Endometrium (tissue), 2 donors: ENCODE data around the gene PPP4R3A.
"Not testable (repeated sequence)": the region's sequence is repeated elsewhere in the genome, so short reads cannot be mapped to it uniquely, and the experiment has no call there.

Source experiments
- FAIRE-seq: peaks from 2 replicates; lab custom pipeline; 2012; peaks lifted over from hg19 to GRCh38; lab: Jason Lieb, UNC
- donor health status: control.
- donor health status: control.

The PPP4R3A gene

DNA sequence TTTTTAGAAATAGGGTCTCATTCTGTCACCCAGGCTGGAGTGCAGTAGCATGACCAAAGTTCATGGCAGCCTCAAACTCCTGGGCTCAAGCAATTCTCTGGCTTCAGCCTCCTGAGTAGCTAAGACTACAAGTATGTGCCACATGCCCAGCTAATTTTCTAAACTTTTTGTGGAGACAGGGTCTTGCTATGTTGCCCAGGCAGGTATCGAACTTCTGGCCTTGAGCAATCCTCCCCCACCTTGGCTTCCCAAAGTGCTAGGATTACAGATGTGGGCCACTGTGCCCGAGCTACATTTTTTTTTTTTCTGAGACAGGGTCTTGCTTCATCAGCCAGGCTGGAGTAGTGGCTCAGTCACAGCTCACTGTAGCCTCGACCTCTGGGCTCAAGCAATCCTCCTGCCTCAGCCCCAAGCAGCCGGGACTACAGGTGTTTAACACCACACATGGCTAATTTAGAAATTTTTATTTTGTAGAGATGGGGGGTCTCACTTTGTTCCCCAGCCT lies 7.1 kb downstream of the PPP4R3A start:
- no peak for FAIRE-seq

DNA sequence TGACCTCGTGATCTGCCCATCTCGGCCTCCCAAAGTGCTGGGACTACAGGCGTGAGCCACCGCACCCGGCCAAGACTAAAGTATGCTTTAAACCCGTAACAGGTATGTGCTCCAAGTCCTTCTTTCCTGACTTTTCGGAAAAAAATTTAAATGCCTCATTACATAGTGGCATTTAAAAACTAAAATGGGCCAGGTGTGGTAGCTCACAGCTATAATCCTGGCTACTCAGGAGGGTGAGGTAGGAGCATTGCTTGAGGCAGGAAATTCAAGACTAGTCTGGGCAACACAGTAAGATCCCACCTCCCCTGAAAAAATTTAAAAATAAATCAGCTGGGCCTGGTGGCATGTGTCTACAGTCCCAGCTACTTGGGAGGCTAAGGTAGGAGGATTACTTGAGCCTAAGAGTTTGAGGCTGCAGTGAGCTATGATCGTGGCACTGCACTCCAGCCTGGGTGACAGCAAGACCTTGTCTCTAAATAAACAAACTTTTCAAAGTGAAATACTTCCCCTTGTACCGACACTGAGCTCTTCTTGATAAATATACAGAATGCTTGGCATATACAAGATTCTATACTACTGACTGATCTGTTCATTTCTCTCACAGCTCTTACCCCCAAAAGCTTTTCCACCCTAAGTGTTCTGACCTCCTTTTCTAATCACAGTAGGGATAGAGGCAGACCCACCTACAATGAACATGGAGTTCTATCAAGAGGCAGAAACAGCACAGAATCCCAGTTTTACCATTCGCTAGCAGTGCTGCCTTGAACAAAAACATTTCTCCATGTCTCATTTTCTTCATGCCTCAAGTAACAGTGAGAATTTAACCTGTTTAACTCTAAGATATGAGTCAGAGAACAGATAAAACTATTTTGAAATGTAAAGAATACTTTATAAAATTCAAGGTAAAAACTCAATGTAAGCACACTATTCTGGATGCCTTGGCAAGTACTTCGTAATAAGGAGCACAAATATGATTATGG lies 7.9 kb downstream of the PPP4R3A start:
- no peak for FAIRE-seq

DNA sequence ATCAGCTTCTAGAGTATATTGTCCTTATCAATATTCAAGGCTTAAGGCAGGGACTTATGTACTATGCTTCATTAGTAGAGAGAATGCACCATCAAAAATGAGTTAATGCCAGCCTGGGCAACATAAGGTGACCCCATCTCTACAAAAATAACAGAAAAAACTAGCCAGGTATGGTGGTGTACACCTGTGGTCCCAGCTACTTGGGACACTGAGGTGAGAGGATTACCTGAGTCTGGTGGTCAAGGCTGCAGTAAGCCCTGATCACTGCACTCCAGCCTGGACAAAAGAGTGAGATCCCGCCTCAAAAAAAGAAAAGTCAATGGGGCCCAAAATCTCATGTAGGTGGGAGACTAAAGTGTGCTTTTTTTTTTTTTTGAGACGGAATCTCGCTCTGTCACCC lies 8.8 kb downstream of the PPP4R3A start:
- FAIRE-seq: no peak

DNA sequence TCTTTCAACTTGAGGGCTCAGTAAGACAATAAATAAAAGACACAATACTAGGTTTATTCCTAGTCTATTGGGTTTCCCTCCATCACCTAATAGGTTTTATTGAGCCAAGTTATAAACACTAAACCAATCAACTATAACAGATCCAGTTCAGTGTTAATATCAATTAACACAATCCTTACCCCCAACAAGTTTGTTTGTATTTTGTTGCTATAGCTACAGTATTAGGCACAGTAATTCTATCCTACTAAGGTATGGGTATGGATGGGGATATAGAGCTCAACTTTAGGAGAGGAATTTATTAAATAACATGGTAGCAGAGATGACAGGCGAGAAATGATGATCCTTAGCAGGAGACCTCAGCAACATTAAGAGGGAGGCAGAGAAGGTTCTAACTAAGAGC lies 13.3 kb downstream of the PPP4R3A start:
- no peak for FAIRE-seq

DNA sequence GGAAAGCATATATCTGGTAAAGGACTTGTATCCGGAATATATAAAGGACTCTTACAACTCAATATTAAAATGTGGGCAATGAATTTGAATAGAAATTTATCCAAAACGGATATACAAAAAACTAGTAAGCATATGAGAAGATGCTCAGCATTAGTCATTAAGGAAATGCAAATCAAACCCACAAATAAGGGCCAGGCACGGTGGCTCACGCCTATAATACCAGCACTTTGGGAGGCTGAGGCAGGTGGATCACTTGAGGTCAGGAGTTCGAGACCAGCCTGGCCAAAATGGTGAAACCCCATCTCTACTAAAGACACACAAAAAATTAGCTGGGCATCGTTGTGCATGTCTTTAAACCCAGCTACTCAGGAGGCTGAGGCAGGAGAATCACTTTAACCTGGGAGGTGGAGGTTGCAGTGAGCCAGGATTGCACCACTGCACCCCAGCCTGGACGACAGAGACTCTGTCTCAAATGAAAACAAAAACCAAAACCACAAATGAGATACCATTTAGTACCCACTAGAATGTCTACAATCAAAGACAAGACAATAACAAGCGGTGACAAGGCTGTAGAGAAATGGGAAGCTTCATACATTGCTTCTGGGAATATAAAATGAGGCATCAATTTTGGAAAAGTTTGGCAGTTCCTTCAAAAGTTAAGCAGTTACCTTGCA lies 15.6 kb downstream of the PPP4R3A start:
- FAIRE-seq: not testable (repeated sequence)

- no peak for FAIRE-seq
Observed at GRCh38 chr14:91493169-91493568, 16.9 kb downstream of the PPP4R3A start.

GRCh38 chr14:91484744-91485143 lies 25.4 kb downstream of the PPP4R3A start:
- FAIRE-seq: no peak

DNA sequence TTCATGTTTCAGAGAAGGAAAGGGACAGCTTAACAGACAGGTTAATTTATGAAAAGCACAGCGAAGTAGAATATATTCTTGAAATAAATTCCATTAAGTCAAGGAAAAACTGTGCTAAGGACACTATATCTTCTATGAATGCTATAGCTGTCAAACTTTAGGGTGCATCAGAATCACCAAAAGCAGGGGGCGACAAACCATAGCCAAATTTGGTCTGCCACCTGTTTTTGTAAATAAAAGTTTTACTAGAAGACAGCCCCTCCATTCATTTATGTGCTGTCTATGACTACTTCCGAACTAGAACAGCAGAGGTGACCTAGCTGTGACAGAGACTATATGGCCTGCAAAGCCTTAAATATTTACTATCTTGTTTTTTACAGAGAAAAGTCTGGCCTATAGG lies 25.9 kb downstream of the PPP4R3A start:
- no peak for FAIRE-seq

GRCh38 chr14:91482263-91483013 lies 27.7 kb downstream of the PPP4R3A start:
- no peak for FAIRE-seq

- no peak for FAIRE-seq
Observed at GRCh38 chr14:91477388-91477787, 32.7 kb downstream of the PPP4R3A start.

DNA sequence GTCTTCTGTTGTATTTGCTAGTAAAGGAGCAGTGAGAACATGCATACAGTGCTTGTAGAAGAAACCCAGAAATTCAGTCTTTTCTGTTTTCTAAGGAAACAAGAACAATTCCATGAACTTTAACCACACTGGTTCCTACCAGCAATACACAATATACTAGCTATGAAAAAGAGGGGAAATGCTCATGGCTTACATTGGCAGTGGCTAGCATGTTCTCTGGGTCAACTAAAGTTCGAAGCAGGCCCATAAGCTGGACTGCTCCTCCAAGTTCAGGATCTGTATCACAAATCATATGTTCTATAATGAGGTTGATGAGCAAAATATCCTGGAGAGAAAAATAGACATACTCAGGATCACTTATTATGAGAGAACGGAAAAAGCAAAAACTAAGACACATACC lies 37.1 kb downstream of the PPP4R3A start:
- no peak for FAIRE-seq

DNA sequence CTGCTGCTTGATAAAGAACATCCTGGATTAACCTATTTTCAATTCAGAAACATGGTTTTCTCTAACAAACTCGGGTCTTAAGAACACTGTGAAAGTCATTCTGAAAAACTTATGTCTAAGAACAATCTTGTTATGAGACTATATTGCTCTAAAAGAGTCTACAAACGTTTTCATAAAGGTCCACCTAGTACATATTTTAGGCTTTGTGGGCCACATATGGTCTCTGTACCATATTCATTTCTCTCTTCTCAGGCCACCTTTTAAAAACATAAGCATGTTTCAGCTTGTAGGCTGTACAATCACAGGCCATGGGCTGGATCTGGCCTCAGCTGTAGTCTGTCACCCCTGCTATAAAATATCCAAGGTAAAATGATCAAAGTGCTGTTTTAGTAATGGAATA lies 39.9 kb downstream of the PPP4R3A start:
- FAIRE-seq: no peak

GRCh38 chr14:91466192-91466591 lies 43.9 kb downstream of the PPP4R3A start:
- FAIRE-seq: no peak

- no peak for FAIRE-seq
Observed at GRCh38 chr14:91464615-91465205, 45.4 kb downstream of the PPP4R3A start.

GRCh38 chr14:91458612-91459011 lies 51.5 kb downstream of the PPP4R3A start:
- FAIRE-seq: no peak

DNA sequence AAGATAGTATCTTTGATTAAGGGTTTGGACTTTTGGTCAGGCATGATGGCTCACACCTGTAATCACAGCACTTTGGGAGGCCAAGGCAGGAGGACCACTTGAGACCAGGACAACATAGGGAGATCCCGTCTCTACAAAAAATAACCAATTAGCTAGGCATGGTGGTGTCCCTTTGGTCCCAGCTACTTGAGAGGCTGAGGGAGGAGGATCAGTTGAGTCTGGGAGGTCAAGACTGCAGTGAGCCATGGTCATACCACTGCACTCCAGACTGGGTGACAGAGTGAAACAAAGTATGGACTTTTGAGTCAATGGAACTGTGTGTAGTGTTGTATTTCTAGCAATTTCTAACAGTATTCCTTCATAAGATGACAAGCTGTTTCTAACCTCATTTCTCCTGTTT lies 53.8 kb downstream of the PPP4R3A start:
- FAIRE-seq: no peak

- no peak for FAIRE-seq
Observed at GRCh38 chr14:91454580-91454979, 55.5 kb downstream of the PPP4R3A start.

- no peak for FAIRE-seq
Observed at GRCh38 chr14:91454155-91454554, 56.0 kb downstream of the PPP4R3A start.

GRCh38 chr14:91453744-91454143 lies 56.4 kb downstream of the PPP4R3A start:
- FAIRE-seq: no peak

DNA sequence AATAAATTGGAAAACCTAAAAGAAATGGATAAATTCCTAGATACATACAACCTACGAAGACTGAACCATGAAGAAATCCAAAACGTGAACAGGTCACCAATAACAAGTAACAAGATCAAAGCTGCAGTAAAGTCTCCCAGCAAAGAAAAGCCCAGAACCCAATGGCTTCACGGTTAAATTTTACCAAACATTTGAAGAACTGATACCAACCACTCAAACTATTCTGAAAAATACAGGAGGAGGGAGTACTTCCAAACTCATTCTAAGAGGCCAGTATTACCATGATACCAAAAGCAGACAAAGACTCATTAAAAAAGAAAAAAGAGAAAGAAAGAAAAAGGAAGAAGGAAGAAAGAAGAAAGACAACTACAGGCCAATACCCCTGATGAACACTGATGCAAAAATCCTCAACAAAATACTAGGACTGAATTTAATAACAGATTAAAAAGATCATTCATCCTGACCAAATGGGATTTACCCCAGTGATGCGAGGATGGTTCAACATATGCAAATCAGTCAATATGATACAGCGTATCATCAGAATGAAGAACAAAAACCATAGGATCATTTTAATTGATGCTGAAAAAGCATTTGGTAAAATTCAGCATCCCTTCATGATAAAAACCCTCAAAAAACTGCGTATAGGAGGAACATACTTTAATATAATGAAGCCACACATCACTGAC lies 65.6 kb downstream of the PPP4R3A start:
- FAIRE-seq: no peak

DNA sequence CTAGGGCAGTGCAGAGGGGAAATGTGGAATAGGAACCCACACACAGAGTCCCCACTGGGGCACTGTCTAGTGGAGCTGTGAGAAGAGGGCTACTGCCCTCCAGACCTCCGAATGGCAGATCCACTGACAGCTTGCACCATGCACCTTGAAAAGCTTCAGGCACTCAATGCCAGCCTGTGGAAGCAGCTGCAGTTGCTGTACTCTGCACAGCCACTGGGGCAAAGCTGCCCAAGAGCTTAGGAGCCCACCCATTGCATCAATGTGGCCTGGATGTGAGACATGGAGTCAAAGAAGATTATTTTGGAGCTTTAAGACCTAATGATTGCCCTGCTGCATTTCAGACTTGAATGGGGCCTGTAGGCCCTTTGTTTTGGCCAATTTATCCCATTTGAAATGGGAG lies 70.8 kb downstream of the PPP4R3A start:
- FAIRE-seq: no peak

GRCh38 chr14:91438845-91439244 lies 71.3 kb downstream of the PPP4R3A start:
- FAIRE-seq: no peak
